ENCODE results near the gene BEST4. TPM values are rescaled to one million over a fixed set of nuclear protein-coding genes. Genes with fewer than 3 reads are reported as not detected.
"Not testable (repeated sequence)": the region's sequence is repeated elsewhere in the genome, so short reads cannot be mapped to it uniquely, and the experiment has no call there.

Gene BEST4
- total RNA-seq, 1 donor from 2014 or later, result 0.10 TPM

DNA sequence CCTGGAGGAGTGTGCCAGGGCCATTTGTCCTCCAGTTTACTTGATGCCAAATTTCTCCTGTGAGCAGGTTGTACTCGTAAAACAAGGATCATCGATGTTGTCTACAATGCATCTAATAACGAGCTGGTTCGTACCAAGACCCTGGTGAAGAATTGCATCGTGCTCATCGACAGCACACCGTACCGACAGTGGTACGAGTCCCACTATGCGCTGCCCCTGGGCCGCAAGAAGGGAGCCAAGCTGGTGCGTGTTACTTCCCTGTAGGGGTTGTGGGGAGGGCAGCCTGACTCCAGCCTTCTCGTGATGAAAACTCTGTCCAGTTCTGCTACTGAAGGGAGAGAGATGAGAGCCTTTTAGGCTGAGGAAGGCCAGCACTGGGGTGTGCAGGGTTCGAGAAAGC, 10.4 kb downstream of the BEST4 start:
- no peak for DNase-seq

DNA sequence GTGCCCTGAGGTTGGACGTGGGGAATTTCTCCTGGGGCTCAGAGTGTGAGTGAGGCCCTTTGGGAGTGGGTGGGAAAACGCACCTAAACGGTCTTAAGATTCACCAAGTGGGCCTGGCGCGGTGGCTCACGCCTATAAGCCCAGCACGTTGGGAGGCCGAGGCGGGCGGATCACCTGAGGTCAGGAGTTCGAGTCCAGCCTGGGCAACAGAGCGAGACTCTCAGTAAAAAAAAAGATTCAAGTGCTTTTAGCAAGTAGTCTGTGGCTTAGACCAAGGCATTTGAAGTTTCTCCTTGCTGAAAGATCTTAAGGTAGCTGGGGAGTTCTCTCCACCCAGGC, 11.3 kb downstream of the BEST4 start:
- no peak for DNase-seq

DNA sequence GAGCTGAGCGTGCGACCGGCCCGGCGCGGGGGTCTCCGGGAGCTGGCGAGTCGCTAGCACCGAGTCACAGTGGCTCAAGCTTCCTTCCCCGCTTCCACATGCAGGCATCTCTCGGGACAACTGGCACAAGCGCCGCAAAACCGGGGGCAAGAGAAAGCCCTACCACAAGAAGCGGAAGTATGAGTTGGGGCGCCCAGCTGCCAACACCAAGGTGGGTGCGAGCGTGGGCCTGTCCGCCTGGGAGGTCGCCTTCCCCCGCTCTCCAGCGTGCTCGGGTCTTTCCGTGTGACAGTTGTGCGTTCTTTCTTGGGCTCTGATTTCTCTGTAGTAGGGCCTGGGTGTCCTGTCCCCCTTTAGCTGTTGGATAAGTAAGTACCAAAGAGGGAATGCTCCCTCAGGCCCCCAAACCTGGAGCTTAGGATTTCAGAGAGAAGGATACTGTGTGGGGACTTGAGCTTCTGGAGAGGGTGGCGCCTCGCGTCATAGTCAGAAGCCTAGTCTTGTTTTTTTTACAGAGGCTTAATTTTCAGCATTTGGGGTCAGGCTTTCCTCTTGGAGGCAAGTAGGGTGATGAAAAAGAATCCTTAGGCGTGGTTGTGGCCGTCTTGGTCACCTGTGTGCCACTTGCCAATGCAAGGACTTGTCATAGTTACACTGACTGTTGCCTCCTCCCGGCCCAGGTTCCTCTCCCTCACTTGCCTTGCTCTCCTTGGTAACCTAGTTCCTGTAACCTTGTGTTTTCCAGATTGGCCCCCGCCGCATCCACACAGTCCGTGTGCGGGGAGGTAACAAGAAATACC, 11.8 kb downstream of the BEST4 start:
- DNase-seq, result no peak

DNA sequence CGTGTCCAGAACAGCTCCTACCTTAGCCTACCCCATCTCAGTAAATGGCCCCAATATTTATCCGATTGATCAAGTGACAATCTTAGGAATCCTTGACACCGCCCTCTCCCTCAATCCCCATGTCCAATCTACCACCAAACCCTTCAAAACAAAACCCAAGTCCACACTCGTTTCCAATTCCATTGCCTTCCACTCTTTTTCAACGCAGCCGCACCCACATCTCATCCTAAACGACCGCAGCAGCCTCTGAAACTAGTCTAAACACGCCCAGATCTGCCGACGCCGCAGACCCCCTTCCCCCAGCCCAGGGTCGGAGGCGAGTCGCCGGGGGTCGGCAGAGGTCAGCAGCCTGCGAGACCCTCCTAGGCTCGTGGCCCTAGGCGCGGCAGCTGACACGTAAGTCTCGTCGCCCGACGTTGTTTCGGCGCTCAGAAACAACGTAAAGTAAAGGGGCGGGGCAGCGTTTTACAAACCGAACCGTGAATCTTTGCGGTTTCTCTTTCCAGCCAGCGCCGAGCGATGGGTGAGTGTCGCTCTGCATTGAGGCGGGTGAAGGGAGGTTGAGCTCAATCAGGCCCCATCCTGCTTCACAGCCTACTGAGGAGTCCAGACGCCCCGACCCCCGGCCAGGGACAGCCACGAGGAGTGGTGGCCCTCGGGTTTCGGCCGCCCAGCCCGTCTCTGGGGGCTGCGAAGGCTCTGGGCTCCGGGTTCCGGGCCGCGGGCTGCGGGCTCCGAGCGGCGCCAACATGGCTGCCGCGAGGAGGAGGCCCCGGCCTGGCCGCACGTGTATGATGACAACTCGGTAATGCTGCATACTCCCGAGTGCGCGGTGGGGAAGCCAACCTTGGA, 12.7 kb downstream of the BEST4 start, which contains the start of gene RPS8:
TSS of gene RPS8 (plus strand) at position 463 of the 852 bp plus-strand sequence. CDS start at position 520, 57 bp downstream.
- DNase-seq, result peak; percentile 95

DNA sequence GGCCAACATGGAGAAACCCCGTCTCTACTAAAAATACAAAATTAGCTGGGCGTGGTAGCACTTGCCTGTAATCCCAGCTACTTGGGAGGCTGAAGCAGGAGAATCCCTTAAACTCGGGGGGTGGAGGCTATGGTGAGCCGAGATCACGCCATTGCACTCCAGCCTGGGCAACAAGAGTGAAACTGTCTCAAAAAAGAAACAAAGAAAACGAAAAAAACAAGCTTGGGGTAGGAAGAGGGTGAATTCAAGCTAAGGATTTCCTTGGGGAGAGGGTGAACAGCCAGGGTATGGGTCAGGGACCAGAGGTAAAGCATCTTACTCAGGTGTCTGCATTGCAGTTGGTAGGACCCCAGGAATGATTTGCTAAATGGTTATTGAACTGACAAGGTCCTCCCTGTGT, 21.5 kb downstream of the BEST4 start:
- not testable (repeated sequence) for DNase-seq

DNA sequence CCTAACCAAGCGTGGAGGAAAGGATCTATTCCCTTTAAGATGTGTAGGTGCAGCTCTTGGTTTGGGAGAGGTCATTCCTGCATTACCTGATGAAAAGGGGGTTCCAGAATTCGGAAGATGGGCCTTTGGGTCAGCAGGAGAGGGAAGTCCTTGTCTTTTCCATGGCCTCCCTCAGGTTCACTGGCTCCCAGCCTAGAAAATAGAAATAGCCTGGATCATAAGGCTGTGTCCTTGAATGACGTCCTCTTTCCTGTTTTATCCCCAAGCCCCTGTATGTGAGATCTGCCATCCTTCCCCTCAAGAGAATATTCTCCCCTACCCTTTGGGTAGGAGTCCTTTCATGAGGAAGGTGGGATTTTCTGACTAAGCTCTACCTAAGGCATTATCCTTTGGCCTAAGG, 27.1 kb downstream of the BEST4 start:
- no peak for DNase-seq

DNA sequence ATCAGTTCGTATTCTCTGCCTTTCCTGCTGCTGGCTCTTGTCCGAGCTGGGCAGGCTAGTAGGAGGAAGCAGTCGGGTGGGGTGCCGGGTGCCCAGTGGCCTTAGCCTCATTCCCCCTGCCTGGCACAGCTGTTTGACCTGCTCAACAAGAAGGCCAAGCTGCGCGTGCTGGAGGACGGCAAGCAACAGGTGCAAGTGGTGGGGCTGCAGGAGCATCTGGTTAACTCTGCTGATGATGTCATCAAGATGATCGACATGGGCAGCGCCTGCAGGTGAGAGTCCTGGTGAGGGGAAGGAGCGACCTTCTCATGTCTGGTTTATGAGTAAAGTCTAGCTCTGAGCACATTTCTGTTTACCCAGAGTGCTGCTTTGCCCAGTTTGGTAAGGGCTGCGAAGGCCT, 28.9 kb downstream of the BEST4 start:
- no peak for DNase-seq

DNA sequence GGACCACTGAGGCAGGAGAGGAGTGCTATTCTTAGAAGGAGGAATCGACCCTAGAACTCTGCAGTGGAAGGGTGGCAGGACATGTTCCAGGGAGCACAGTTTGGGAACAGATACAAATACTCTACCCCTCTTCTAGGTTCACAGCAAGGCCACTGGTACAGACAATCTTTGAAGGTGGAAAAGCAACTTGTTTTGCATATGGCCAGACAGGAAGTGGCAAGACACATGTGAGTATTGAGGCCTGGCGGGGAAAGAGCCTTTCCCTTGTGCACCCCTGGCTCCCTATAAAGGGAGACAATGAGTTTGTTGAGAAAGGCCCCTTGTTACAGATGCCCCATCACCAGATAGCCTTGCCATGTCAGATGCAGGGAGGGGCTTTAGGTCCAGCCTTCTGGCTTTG, 30.6 kb downstream of the BEST4 start:
- DNase-seq, result no peak

DNA sequence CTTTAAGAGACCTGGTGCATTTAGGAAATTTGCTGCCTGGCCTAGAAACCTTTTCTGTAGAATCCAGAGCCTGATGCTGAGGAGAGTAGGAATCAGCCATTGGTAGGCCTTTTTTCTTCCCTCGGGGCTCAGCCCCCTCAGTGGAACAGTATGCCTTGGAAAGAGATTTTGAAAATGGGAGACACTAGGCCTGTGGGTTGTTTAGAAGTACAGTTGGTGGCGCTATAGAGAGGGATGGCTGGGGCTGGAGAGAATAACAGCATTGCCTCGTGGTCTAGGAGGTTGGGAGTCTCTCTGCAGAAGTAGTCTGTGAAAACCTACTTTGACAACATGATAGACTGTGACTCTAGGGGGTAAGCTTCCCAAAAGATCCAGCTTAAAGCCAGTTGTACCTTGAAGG, 40.1 kb downstream of the BEST4 start:
- DNase-seq, result no peak

DNA sequence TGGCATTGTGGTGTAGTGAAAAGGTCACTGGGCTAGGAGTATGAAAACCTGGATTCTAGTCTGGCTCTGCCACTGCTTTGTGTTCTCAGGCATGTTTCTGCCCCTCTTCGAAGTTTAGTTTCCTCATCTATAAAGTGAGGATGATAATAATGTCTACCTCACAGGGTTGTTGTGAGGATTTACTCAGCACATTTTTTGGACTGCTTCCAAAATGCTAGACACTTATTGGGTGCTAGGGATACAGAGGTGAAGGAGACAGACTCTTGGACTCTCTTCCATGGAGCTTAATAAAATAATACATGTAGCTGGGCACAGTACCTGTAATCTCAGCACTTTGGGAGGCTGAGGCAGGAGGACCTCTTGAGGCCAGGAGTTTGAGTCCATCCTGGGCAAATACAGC, 44.8 kb downstream of the BEST4 start:
- no peak for DNase-seq

DNA sequence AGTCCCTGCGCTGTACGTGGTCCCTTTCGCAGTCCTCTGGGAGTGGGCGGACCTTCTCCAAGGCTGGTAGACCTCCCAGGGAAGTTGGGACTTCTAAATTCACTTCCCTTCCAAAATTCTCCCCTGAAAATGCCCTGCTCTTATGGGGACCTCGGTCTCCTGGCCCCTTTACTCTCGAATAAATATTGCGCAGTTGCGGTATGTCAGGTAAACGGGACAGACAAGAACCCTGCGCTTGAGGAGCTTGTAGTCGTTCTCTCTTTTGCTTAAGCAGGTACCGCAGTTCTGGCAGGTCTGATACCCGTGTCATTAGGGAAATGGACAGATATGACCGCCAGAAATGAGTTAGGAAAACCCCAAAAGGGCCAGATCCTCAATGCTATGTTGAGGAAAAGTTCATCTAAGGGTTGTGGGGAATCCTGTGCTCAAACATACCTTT, 47.8 kb downstream of the BEST4 start:
- no peak for DNase-seq

DNA sequence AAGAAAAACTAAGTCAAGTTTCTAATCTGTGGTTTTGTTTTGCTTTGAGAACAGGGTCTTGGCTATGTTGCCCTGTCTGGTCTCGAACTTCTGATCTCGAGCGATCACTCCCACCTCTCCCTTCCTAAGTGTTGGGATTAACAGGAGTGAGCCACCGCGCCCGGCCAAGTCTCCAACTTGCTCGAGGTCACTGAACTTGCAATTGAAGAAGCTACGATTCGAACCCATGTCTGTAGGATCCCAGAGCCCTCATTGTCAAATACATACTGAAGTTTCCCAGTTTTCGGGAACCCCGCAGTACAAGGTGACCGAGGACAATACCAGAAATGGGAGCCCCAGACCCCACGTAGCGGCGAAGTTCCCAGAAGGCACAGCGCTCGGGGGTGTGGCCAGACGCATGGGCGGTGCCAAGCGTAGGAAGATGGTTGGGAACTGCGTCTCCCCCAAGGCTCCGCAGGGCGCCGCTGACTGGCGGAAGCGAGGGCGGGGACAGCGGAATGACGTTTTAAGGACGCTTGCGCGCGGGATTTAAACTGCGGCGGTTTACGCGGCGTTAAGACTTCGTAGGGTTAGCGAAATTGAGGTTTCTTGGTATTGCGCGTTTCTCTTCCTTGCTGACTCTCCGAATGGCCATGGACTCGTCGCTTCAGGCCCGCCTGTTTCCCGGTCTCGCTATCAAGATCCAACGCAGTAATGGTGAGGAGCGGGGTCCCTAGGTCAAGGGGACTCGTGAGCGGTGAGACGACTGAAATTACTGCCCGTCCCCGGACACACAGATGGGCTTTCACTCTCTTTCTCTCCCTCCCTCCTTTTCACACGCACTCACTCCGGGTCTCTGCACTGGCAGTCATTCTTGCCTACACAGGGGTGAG, 48.4 kb downstream of the BEST4 start, which contains the start of gene KIF2C:
TSS of gene KIF2C (plus strand) at position 531 of the 872 bp plus-strand sequence. CDS start at position 627, 96 bp downstream.
- DNase-seq, result peak; percentile 97

DNA sequence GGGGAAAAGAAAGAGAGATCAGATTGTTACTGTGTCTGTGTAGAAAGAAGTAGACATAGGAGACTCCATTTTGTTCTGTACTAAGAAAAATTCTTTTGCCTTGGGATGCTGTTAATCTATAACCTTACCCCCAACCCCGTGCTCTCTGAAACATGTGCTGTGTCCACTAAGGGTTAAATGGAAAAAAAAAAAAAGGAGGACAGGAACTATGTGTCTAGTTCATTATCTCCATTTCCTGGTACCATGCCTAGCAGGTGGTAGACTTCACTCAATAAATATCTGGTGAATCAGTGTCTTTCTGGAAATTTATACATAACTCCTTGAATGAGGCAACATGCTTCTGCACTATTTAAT, 49.0 kb downstream of the BEST4 start:
- peak; percentile 48 for DNase-seq

DNA sequence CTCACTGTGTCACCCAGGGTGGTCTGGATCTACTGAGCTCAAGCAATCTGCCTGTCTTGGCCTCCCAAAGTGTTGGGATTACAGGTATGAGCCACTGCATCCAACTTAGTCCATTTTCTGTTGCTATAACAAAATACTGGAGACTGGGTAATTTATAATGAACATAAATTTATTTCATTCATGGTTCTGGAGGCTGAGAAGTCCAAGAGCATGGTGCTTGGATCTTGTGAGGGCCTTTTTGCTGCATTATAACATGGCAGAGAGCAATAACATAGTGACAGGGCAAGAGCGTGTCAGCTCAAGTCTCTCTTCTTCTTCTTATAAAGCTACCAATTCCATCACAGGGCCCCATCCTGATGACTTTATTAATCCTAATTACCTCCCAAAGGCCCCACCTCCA, 52.0 kb downstream of the BEST4 start:
- no peak for DNase-seq

DNA sequence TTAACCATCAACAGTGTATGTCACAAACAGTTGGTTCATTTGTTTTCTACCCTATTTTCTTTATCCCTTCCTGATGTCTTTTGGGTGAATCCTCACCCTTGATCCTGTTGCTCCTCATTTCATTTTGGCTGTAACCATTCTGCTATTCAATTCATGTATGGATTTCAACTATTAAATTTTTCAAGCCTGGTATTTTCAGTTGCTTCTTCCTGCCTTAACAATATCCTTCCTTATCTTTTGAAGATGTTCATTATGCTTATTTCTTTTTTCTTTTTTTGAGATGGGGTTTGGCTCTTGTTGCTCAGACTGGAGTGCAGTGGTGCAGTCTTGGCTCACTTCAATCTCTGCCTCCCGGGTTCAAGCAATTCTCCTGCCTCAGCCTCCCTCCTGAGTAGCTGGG, 54.2 kb downstream of the BEST4 start:
- no peak for DNase-seq

Small RNA genes within 50 kb of the gene (small RNA-seq; reads per million reads assigned to genes)
- gene SNORD38A (ENCODE audit: low replicate concordance), result 93.2 reads per million, percentile 96 among the genes with 10 or more reads in this experiment
- not detected for gene SNORD38B (ENCODE audit: low replicate concordance)
- gene SNORD46 (ENCODE audit: low replicate concordance), result 2,688 reads per million, percentile 99 among the genes with 10 or more reads in this experiment
- gene SNORD55 (ENCODE audit: low replicate concordance), result not detected

Other genes with a start within 250 kb of the BEST4 start
- 2.2 TPM for gene TMEM53, start 113.7 kb downstream of the BEST4 start, total RNA-seq
- 3.6 TPM for gene ARMH1, start 113.5 kb downstream of the BEST4 start, total RNA-seq
- gene RNU5D-1, start 57.0 kb downstream of the BEST4 start, total RNA-seq, result not detected
- 10.1 TPM for gene KIF2C, start 48.3 kb downstream of the BEST4 start, total RNA-seq
- 1,591 TPM for gene RPS8, start 12.6 kb downstream of the BEST4 start, total RNA-seq
- gene PLK3, start 12.2 kb upstream of the BEST4 start, total RNA-seq, result 26.1 TPM
- not detected for gene DYNLT4, start 19.2 kb upstream of the BEST4 start, total RNA-seq
- 3.5 TPM for gene BTBD19, start 20.4 kb upstream of the BEST4 start, total RNA-seq
- gene PTCH2, start 55.1 kb upstream of the BEST4 start, total RNA-seq, result 7.2 TPM
- 29.3 TPM for gene EIF2B3, start 198.4 kb upstream of the BEST4 start, total RNA-seq
- 15.9 TPM for gene HECTD3, start 223.2 kb upstream of the BEST4 start, total RNA-seq
- 71.9 TPM for gene UROD, start 224.1 kb upstream of the BEST4 start, total RNA-seq

Measured in skin of body (tissue), 3 donors.